Panc1 (cell line): ENCODE measurements around the gene PRKCA. TPM values are rescaled to one million over a fixed set of nuclear protein-coding genes. Genes with fewer than 3 reads are reported as not detected.

Experiments
- ATAC-seq: fragments of 200-7000 bp; cut with Tn5 transposase; 2 replicates; pipeline ENCODE4 v1.9.1; 2020; ENCODE audit warnings: mild to moderate bottlenecking, moderate library complexity
- BruUV-seq: library from RNA; stranded (reverse); fragments of 400-500 nt; replicated peaks from 2 replicates; lab custom pipeline; 2021; lab: Mats Ljungman, UMichigan
- CTCF ChIA-PET: fragments of 300-600 bp; sonication (Branson Sonifier 250); formaldehyde crosslinking; loops from one replicate; lab custom pipeline; 2022; ENCODE audit warnings: antibody characterized with exemption; lab: Charles Lee
- POLR2A ChIA-PET: fragments of 300-600 bp; sonication (Branson Sonifier 250); formaldehyde crosslinking; loops from one replicate; lab custom pipeline; 2022; ENCODE audit warnings: antibody characterized with exemption; lab: Charles Lee
- DNase-seq: peaks from one replicate; pipeline ENCODE4 v3.0.0-alpha.2; 2010; ENCODE audit warnings: low read depth, low spot score
- H3K27ac ChIP-seq: 2 replicates; pipeline ENCODE4 v1.5.1; 2011; ENCODE audit warnings: mild to moderate bottlenecking, low read length, inconsistent platforms
- H3K27me3 ChIP-seq: fragments of 200-500 bp; sonication (Bioruptor generic); 2 replicates; pipeline ENCODE4 v1.6.0; 2014; ENCODE audit warnings: low read length, inconsistent platforms; ENCODE audit not compliant: control insufficient read depth, insufficient read depth
- H3K36me3 ChIP-seq: fragments of 200-500 bp; sonication (Bioruptor generic); 2 replicates; pipeline ENCODE4 v1.5.1; 2014; ENCODE audit warnings: inconsistent platforms, mild to moderate bottlenecking, low read length, moderate library complexity; ENCODE audit not compliant: control insufficient read depth, insufficient read depth
- H3K4me1 ChIP-seq: 2 replicates; pipeline ENCODE4 v1.5.1; 2011; ENCODE audit warnings: inconsistent platforms, mild to moderate bottlenecking, low read length, moderate library complexity; ENCODE audit not compliant: control insufficient read depth, insufficient read depth
- H3K4me3 ChIP-seq, 2 experiments: 2 replicates each; pipeline ENCODE4 v1.5.1; 2011 to 2012; ENCODE audit warnings: low read depth in 2 of 2, low read length in 2 of 2, mild to moderate bottlenecking in 2 of 2, inconsistent platforms in 1 of 2, moderate library complexity in 1 of 2
- H3K9me3 ChIP-seq: fragments of 200-500 bp; sonication (Bioruptor generic); 2 replicates; pipeline ENCODE4 v1.5.1; 2014; ENCODE audit warnings: low read depth, mild to moderate bottlenecking, inconsistent platforms, low read length, moderate library complexity; ENCODE audit not compliant: control insufficient read depth, insufficient read depth
- CTCF ChIP-seq: fragments of 450-650 bp; IDR thresholded peaks from 2 replicates; pipeline ENCODE4 v1.5.1; 2017; ENCODE audit warnings: mild to moderate bottlenecking
- POLR2AphosphoS5 ChIP-seq: IDR thresholded peaks from 2 replicates; pipeline ENCODE4 v1.6.1; 2012; ENCODE audit warnings: mild to moderate bottlenecking, low read depth, low read length, moderate library complexity
- REST ChIP-seq, 2 experiments: IDR thresholded peaks; 2 replicates each; pipeline ENCODE4 v1.6.1; 2011 to 2012; ENCODE audit warnings: low read depth in 2 of 2, control low read depth in 1 of 2, low read length in 1 of 2, mild to moderate bottlenecking in 1 of 2, moderate library complexity in 1 of 2; ENCODE audit not compliant: insufficient read depth in 1 of 2
- SIN3A ChIP-seq: IDR thresholded peaks from 2 replicates; pipeline ENCODE4 v1.6.1; 2012; ENCODE audit warnings: low read depth, mild to moderate bottlenecking, low read length, moderate library complexity, borderline replicate concordance; ENCODE audit not compliant: insufficient read depth
- TCF7L2 ChIP-seq: IDR thresholded peaks from 2 replicates; pipeline ENCODE4 v1.6.1; 2011; ENCODE audit warnings: mild to moderate bottlenecking, low read depth, low read length, inconsistent platforms
- in situ Hi-C: cut with HindIII; loops from 2 replicates; pipeline ENCODE4 v1.10.0; 2016; ENCODE audit warnings: low sequenced_read_pairs, low pct_unique_long_range_greater_than_20kb
- intact Hi-C: fragments of 100-400 bp; cut with micrococcal nuclease; formaldehyde crosslinking; loops from one replicate; pipeline ENCODE4 v1.10.0; 2022; ENCODE audit not compliant: unreplicated experiment
- total RNA-seq: library from RNA; stranded (reverse); gene quantifications from one replicate; pipeline ENCODE4 v1.2.1, GENCODE V29; 2021; ENCODE audit not compliant: unreplicated experiment

PRKCA gene
- total RNA-seq, 1 experiment from 2014 or later: 53.0 TPM

GRCh38 chr17:66695098-66695497 is 392.7 kb downstream of the PRKCA start:
- peaks cover 24% of the 10 kb centered on the region for H3K4me1 ChIP-seq
- H3K4me3 ChIP-seq: no peak overlapping the region
- no peak overlapping the region for H3K27ac ChIP-seq
- no peak for TF ChIP-seq TCF7L2
- no peak for TF ChIP-seq REST (IDR thresholded peaks at IDR 0.05; ENCODE audit: insufficient read depth in 1 of 2, low read depth in 2 of 2, low read length in 1 of 2)
- TF ChIP-seq SIN3A: no peak
- no peak for TF ChIP-seq CTCF
- TF ChIP-seq POLR2AphosphoS5: no peak
- no peak for ATAC-seq
- CTCF ChIA-PET: no interaction called here
- no peaks in the 10 kb centered on the region for H3K27me3 ChIP-seq
- in situ Hi-C loops: no loop called here
- H3K9me3 ChIP-seq: no peaks in the 10 kb centered on the region
- intact Hi-C loops: no loop called here
- POLR2A ChIA-PET: no interaction called here
- no peaks in the 10 kb centered on the region; the same call in 1 of the 2 replicates for H3K36me3 ChIP-seq
- no TSS peak for BruUV-seq
- no peak for DNase-seq

- DNase-seq (no peak), ATAC-seq (no peak)
- ChIA-PET CTCF (interaction anchor here (0.7 kb wide), 1 partner anchor 16 kb away, joined by 4 read pairs; no protein-coding TSS in a partner anchor), POLR2A (no interaction called here)
- BruUV-seq: no TSS peak
- no peaks in the 10 kb centered on the region for H3K27me3 ChIP-seq
- intact Hi-C loops: no loop called here
- 0 out of 2 replicates have a peak, but pooled peaks cover 2% of the 10 kb centered on the region for H3K4me1 ChIP-seq
- H3K27ac ChIP-seq: no peak overlapping the region
- H3K9me3 ChIP-seq: no peaks in the 10 kb centered on the region
- H3K36me3 ChIP-seq: no peaks in the 10 kb centered on the region; the same call in 1 of the 2 replicates
- TF ChIP-seq REST (IDR thresholded peaks at IDR 0.05; ENCODE audit: insufficient read depth in 1 of 2, low read depth in 2 of 2, low read length in 1 of 2) (no peak), CTCF (no peak), POLR2AphosphoS5 (no peak), TCF7L2 (no peak), SIN3A (no peak)
- H3K4me3 ChIP-seq: no peak overlapping the region
- in situ Hi-C loops: no loop called here
Observed at GRCh38 chr17:66698270-66698669, 395.9 kb downstream of the PRKCA start.
